GM21619 (cell line): ENCODE data around the gene TIE1.

Experiments used
- ATAC-seq: cut with Tn5 transposase; IDR thresholded peaks from one replicate; pipeline ENCODE4 v1.9.1; 2021; ENCODE audit not compliant: unreplicated experiment

TIE1 gene

DNA sequence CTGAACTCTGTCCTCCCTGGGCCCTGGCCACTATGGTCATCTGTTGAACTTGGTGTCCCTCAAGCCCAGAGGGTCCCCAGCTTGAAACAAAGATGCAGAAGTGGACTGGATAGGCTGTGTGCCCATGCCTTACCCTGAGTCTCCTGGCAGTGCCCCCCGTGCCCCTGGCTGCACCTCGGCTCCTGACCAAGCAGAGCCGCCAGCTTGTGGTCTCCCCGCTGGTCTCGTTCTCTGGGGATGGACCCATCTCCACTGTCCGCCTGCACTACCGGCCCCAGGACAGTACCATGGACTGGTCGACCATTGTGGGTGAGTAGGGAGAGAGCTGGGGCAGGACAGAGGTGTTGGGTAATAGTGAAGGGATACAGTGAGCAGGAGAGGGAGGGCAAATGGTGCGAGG lies 10.7 kb downstream of the TIE1 start:
- no peak for ATAC-seq

DNA sequence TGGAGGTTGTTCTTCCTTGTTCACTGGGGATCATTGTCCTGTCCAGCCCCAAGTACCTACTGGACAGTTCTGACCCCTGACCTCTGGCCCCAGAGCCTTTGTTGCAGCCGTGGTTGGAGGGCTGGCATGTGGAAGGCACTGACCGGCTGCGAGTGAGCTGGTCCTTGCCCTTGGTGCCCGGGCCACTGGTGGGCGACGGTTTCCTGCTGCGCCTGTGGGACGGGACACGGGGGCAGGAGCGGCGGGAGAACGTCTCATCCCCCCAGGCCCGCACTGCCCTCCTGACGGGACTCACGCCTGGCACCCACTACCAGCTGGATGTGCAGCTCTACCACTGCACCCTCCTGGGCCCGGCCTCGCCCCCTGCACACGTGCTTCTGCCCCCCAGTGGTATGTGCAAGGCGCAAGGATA lies 11.4 kb downstream of the TIE1 start:
- no peak for ATAC-seq

DNA sequence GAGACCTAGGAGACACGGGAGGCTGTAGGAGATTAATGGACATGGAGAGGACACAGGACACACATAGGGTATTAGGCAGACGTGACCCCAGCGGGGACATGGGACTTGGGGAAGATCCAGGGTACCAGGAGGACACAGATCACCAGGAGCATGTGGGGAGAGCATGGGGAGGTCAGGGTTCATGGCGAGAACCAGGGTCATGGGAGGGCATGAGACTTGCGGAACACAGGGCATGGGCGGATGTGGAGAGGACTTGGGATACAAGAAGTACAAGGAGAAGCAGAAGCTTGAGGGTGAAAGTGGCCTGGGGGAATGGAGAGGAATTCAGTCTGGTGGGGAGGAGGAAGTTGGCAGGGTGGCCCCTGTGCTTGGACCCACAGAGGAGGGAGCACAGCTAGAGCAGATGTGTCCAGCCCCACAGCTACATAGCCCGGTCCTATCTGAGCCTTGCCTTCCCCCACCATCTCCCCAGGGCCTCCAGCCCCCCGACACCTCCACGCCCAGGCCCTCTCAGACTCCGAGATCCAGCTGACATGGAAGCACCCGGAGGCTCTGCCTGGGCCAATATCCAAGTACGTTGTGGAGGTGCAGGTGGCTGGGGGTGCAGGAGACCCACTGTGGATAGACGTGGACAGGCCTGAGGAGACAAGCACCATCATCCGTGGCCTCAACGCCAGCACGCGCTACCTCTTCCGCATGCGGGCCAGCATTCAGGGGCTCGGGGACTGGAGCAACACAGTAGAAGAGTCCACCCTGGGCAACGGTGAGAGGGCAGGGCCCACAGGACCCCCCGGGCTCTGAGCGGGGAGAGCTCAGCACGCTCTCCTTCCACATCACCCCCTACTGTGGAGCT lies 12.1 kb downstream of the TIE1 start:
- no peak for ATAC-seq

DNA sequence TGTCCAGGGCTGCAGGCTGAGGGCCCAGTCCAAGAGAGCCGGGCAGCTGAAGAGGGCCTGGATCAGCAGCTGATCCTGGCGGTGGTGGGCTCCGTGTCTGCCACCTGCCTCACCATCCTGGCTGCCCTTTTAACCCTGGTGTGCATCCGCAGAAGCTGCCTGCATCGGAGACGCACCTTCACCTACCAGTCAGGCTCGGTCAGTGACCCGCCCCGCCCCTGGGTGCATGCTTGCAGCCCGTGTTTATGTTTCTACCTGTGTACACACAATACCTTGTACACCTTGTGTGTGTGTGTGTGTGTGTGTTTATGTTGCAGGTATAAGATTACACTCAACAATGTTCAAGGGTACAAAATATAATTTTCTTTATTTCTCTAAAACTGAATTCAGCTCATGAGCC lies 13.0 kb downstream of the TIE1 start:
- ATAC-seq, result no peak

GRCh38 chr1:43314233-43314632 lies 13.5 kb downstream of the TIE1 start:
- no peak for ATAC-seq

DNA sequence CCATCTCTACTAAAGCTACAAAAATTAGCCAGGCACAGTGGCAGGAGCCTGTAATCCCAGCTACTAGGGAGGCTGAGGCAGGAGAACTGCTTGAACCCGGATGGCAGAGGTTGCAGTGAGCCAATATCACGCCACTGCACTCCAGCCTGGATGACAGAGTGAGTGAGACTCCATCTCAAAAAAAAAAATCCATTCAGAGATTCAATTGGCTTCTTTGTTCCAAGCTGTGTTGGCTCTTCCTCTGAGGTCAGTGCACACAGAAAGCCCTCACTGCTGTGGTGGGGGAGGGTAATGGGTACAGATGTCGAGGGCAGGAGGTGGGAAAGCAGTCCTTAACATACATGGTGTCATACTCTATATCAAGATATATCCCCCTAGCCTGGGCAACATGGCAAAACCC lies 14.7 kb downstream of the TIE1 start:
- no peak for ATAC-seq

DNA sequence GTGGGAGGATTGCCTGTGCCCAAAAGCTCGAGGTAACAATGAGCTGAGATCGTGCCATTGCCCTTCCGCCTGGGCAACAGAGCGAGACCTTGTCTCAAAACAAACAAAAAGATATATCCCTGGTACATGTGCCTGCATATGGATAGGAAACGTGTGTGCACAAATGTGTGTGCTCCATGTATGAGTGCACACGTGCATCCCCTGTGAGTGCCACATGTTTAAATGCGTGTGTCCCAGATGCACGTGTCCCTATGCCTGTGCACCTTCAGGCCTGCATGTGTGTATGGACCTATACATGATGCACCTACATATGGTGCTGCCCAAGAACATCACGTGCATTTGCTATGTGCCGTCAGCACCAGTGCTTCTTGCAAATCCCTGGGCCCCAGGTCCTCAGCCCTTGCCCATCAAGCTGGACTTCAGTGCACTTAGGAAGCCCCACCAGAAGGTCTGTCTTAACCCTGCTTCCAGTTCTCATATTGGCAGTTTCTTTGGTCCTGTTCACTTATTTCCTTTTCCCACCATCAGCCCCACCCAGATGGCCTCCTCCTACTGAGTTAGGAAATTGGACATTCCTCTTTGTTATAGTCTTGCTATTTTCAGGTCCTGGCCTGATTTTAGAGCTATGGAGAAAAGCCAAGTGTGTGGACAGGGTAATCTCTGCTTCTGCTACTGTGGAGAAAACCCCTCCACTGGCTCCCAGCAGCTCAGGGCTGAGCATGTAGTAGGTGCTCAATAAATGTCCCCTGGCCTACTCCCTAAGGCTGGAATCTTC lies 15.4 kb downstream of the TIE1 start:
- no peak for ATAC-seq

DNA sequence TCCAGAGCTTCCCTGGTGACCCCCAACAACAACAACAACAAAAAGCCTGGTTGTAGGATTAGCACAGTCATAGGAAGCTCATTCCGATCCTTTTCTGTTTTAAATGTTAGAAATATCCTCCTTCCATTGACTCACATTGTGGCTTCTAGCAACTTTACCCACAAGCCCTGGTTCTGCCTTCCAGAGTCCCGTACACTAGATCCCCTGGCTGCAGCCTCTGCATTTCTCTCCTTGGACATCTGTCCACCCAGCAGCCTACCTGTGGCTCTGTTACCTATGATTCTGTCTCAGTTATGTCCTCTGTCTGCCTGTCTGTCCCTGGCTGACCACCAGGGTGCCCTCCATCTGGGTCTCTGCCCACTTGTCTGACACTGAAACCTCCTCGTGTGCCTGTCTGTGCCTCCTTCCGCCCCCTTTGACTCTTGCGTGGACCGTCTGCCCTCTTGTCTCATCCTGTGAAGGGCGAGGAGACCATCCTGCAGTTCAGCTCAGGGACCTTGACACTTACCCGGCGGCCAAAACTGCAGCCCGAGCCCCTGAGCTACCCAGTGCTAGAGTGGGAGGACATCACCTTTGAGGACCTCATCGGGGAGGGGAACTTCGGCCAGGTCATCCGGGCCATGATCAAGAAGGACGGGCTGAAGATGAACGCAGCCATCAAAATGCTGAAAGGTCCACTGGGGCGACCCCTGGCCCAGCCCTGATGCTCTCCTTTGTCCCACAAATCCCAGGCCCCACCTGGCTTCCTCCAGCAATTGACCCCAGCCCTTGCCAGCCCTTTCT lies 16.1 kb downstream of the TIE1 start:
- ATAC-seq, result no peak

DNA sequence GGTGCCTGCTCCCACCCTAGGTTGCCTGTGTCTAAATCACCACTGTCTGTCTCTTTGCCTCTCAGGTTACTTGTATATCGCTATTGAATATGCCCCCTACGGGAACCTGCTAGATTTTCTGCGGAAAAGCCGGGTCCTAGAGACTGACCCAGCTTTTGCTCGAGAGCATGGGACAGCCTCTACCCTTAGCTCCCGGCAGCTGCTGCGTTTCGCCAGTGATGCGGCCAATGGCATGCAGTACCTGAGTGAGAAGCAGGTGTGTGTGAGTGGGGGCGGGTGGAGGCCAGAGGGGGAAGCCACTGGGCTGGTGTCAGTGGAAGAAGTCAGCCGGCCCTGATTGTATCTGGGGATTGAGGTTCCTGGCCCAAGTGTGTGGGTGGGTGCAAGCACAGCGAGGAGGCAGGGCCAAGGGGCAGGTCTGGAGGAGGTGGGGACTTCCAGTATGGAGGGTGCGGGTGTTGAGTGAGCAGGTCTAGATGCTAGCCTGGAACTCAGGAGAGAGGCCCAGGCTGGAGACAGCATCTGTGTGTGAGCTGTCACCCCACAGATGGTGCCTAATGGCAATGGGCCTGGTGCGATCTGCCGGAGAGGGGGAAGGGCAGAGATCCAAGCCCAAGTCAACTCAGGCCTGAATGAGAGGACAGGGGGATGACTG lies 17.2 kb downstream of the TIE1 start:
- no peak for ATAC-seq

DNA sequence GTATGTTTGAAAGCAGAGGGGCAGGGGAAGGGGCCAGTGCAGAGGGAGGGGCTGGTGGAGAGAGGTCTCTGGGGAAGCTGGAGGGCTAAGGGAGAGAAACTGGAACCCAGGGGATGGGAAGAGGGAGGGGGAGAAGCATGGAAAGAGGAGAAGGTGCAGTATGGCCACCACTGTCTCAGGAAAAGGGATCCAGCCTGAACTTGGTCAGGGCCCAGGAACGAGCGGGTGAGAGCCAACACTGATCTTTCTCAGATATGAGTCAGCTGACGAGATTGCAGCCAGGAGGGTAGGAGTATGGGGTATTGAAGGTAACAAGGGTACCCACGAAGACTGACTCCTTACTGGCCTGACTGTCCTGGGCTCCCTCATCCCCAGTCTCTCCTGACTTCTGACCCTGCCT lies 18.0 kb downstream of the TIE1 start:
- ATAC-seq, result no peak

GRCh38 chr1:43319288-43319687 lies 18.5 kb downstream of the TIE1 start:
- no peak for ATAC-seq

- ATAC-seq, result no peak
These were observed 19.0 kb downstream of the TIE1 start for GRCh38 chr1:43319766-43320165.

DNA sequence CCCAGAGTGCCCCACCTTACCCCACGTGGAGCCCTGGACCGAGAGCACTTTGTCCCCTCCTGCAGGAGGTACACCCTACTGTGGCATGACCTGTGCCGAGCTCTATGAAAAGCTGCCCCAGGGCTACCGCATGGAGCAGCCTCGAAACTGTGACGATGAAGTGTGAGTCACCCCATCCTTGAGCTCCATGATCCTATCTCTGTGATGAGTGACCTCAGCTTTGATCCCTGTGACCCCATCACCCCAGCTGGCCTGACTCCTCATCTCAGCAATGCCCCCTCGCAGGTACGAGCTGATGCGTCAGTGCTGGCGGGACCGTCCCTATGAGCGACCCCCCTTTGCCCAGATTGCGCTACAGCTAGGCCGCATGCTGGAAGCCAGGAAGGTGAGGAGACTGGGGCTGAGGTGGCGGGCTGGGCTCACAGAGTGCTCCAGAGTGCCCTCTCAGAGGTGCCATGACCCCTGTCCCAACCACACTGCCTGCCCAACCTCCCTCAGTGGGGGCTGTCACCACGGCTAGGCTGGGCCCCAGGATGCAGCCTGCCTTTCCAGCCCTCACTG lies 20.6 kb downstream of the TIE1 start:
- ATAC-seq, result no peak

DNA sequence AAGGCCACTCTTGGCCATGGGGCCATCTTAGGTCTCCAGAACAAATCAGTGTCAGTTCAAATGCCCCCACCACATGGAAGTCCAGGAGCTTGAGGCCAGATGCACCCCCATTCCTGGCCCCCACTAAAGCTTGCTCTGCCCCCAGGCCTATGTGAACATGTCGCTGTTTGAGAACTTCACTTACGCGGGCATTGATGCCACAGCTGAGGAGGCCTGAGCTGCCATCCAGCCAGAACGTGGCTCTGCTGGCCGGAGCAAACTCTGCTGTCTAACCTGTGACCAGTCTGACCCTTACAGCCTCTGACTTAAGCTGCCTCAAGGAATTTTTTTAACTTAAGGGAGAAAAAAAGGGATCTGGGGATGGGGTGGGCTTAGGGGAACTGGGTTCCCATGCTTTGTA lies 21.7 kb downstream of the TIE1 start:
- no peak for ATAC-seq

- no peak for ATAC-seq
These were observed 24.0 kb downstream of the TIE1 start for GRCh38 chr1:43324810-43325209.

- no peak for ATAC-seq
These were observed 24.6 kb downstream of the TIE1 start for GRCh38 chr1:43325381-43325780.

DNA sequence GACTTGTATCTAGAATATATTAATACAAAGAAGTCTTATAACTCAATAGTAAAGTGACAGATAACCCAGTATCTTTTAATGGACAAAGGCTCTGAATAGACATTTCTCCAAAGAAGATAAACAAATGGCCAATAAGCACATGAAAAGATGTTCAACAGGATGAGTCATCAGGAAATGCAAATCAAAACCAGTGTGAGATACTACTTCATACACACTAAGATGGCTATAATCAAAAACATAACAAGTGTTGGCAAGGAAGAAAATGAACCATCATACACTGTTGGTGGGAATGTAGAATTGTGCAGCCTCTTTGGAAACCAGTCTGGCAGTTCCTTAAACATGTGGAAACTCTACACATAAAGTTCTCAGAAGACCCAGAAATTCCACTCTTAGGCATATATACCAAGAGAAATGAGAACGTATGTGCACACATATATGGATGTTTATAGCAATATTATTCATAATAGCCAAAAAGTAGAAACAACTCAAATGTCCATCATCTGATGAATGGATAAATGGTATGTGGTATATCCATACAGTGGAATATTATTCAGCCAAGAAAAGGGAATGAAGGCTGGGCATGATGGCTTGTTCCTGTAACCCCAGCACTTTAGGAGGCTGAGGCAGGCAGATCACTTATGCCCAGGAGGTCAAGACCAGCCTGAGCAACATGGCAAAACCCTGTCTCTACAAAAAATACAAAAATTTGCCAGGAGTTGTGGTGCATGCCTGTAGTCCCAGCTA lies 26.9 kb downstream of the TIE1 start:
- no peak for ATAC-seq

- ATAC-seq, result no peak
These were observed 29.4 kb downstream of the TIE1 start for GRCh38 chr1:43329995-43330751.

DNA sequence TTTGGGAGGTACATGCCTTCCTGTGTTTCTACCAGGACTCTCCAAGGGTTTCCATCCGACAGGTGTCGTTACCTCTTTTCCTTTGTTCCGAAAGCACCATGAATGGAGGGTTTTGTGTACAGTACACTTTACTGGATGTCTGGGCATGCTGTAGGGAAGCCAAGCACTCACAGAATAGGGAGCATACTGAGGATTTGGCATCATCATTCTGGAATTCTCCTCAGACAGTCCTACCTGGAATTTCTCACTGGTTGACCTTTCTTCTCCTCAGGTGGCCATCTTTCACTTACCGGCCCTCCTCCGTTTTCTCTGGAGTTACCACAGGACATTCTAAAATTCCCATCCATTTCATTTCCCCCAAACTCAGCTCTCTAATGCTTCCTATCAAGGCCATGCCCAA lies 30.9 kb downstream of the TIE1 start:
- ATAC-seq, result no peak
